Fibroblast of lung (primary cell): ENCODE results near the gene CEP120.

Source experiments
- CTCF ChIP-seq, 2 donors: IDR thresholded peaks in 1 of 2; conservative IDR thresholded peaks in 1 of 2; 1 replicate in 1 of 2; 2 replicates in 1 of 2; pipeline ENCODE4 v1.5.1; 2011 to 2012; ENCODE audit warnings: low read length in 2 of 2, control low read depth in 1 of 2, inconsistent platforms in 1 of 2, low read depth in 1 of 2, mild to moderate bottlenecking in 1 of 2
- EZH2 ChIP-seq: IDR thresholded peaks from 2 replicates; pipeline ENCODE4 v1.5.1; 2012; ENCODE audit warnings: low read length, control low read depth, mild to moderate bottlenecking; ENCODE audit errors: missing control alignments

GRCh38 chr5:123450114-123450513 lies 26.9 kb upstream of the CEP120 start:
- TF ChIP-seq CTCF (conservative IDR thresholded peaks at IDR 0.05 in 1 of 2, IDR thresholded peaks at IDR 0.05 in 1 of 2; ENCODE audit: low read depth in 1 of 2, low read length in 2 of 2) (no peak), EZH2 (no peak)
